HG02973 (cell line): ENCODE data around the gene STX4.

ENCODE experiments used
- ATAC-seq: cut with Tn5 transposase; IDR thresholded peaks from one replicate; pipeline ENCODE4 v1.9.1; 2021; ENCODE audit warnings: moderate library complexity; ENCODE audit not compliant: unreplicated experiment

The STX4 gene

DNA sequence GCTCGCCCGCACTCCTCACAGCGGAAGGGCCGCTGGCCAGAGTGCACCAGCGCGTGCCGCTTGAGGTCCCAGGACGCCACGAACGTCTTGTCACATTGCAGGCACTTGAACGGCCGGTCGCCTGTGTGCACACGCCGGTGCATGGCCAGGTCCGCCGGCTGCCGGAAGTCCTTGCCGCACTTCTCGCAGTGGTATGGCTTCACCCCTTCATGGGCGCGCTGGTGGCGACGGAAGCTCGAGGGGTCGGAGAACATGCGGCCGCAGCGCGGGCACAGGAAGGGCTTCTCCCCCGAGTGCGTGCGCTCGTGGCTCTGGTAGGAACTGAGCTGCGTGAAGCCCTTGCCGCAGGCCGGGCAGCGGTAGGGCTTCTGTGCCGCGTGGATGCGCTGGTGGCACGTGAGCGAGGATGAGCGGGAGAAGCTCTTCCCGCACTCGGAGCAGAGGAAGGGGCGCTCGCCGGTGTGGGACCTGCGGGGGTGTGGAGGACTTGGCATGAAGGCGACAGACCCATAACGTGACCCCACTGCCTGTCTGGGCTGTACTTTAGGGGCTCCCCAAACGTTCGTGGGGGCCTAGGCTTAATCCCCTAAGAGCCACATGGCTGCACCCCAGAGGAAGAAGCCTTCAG lies 28.6 kb downstream of the STX4 start:
- no peak for ATAC-seq

GRCh38 chr16:31063495-31063842 lies 30.1 kb downstream of the STX4 start:
- no peak for ATAC-seq

DNA sequence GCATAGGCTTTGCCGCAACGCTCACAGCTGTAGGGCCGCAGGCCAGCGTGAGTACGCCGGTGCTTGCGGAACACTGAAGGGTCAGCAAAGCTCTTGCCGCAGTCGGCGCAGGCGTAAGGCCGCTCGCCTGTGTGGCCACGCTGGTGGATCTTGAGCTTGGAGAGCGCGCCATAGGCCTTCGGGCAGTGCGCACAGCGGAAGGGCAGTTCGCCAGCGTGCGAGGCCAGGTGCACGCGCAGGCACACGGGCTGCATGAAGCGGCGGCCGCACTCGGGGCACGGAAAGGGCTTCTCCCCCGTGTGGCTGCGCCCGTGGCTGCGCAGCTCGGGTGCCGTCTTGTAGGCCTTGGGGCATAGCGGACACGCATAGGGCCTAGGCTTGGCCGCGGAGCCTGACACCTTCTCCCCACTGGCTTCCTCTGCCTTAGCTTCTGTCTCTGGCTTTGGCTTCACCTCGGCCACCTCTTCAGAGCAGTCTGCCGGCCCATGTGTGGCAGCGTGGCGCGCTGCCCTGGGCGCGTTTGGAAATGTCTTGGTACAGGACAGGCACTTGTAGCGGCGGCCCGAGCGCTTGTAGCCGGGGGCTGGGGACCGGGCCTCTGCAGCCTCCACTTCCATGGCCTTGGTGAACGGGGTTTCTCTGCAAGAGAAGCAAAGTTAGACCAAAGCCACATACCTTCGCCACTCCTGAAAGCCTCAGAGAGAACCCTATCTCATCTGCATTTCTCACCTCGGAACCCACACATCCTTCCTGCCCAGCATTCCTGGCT lies 30.7 kb downstream of the STX4 start:
- no peak for ATAC-seq

DNA sequence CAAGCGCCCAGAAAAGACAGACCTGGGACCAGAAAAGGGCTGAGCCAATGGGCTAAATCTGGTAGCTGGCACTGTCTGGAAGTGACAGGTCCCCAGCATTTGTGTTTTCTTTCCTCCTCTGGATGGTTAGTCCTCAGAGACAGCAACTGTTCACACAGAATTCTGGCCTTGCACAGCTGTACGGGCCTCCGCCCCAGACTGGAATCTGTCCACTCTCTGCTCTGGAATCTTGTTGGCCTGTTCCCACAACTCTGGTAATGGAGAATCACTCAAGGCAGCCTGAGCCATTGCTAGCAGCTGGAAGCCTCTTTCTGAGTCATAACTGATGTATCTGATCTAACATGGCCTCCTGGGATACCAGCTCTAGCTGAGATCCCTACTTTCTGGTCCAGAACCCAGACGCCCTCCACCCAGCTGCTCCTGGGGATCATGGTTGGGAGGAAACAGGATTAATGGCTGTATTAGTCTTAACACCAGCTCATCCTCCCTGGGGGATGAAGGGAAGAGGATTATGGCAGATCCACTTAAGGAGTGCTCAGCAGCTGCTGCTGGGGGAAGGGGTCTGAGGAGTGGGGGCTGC lies 31.6 kb downstream of the STX4 start:
- ATAC-seq, result no peak

GRCh38 chr16:31067342-31067741 lies 34.0 kb downstream of the STX4 start:
- ATAC-seq, result no peak

- ATAC-seq, result no peak
Measured at GRCh38 chr16:31071861-31072260, 38.5 kb downstream of the STX4 start.

DNA sequence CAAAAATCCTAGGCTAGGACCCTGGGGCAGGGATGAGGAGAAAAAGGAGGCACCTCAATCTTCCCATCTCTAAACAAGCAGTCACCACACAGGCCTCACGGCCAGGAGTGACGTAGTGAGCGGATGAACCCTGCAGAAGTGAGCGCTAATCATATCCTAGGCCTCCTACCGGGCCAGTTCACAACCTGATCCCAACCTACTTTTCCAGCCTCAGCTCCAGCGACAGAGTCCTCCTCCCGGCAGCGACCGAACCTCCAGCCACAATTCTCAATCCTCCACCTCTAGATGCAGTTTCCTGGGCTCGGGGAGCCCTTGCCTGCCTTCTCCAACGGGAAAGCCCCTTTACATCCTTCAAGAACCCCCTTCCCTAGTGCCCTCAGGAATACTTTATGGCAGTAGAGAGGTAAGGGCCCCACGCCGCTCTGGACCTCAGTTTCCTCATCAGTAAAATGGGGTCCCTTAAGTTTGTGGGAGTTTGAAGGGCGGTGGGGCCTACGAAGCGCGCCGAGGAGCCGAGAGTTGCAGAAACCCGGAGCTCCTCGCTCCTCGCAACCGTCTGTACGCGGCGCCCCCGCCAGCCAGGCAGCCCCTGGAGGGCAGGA lies 39.3 kb downstream of the STX4 start:
- ATAC-seq, result no peak

- ATAC-seq, result peak; percentile 45
Measured at GRCh38 chr16:31073142-31073969, 40.0 kb downstream of the STX4 start.

DNA sequence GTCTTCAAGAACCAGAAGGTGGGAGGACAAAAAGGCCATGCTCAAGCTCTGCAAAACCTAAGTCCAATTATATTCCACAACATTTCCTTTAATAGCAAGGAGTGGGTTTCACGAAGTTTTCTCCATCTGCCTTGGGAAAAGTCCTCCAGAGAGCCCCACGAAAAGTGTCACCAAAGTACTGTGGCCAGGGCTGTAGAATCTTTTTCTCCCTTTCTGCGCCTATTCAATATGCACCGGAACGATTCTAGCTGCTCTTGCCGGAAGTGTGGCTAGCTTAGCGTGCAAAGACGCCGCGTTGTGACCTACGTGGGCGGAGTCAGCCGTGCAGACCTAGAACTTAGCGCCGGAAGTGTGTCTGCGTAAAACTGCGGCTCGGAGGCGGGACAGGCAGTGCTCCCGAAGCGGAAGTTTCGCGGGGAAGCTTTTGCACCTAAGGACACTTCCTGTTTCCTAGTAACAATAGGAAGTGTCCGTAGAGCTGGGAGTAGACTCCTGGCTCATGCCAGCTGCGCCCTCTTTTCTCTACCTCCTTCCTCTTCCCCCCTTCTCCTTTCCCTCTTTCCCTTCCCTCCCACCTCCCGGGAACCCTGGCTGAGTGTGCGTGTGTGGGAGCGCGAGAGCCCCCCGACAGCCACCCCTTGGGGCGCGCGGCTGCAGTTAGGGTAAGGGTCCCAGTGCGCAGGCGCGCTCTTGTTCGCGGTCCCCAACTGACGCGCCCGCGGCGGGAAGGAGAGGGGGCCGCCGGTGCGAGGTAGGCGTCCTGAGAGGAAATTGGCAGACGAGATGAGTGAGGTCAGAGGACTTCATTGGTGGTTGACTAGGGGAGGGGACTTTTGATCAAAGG lies 40.8 kb downstream of the STX4 start, which contains the start of the genes ZNF646 and ZNF668:
ZNF646 (plus strand) TSS at position 453 of the 844 bp plus-strand sequence. CDS start 1,903 bp downstream, outside the sequence.
ZNF668 (minus strand) TSS at position 271 of the 844 bp plus-strand sequence. CDS start 9,781 bp downstream, outside the sequence.
- peak; percentile 57 for ATAC-seq

GRCh38 chr16:31074814-31075183 lies 41.4 kb downstream of the STX4 start:
- ATAC-seq, result no peak

- ATAC-seq, result no peak
Measured at GRCh38 chr16:31076319-31076718, 43.0 kb downstream of the STX4 start.

- no peak for ATAC-seq
Measured at GRCh38 chr16:31077024-31077423, 43.7 kb downstream of the STX4 start.

DNA sequence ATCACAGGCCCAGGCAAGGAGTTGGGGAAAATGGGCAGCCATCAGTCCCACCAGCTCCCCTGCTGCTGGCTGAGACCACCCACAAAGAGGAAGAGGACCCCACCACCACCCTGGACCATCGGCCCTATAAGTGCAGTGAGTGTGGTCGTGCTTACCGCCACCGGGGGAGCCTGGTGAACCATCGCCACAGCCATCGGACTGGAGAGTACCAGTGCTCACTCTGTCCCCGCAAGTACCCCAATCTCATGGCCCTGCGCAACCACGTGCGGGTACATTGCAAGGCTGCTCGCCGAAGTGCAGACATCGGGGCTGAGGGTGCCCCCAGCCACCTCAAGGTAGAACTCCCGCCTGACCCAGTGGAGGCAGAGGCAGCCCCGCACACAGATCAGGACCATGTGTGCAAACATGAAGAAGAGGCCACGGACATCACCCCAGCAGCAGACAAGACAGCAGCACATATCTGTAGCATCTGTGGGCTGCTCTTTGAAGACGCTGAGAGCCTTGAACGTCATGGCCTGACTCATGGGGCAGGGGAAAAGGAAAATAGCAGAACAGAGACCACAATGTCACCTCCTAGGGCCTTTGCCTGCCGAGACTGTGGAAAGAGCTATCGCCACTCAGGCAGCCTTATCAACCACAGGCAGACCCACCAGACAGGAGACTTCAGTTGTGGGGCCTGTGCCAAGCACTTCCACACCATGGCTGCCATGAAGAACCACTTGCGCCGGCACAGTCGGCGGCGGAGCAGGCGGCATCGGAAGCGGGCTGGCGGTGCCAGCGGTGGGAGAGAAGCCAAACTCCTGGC lies 44.4 kb downstream of the STX4 start:
- ATAC-seq, result no peak

DNA sequence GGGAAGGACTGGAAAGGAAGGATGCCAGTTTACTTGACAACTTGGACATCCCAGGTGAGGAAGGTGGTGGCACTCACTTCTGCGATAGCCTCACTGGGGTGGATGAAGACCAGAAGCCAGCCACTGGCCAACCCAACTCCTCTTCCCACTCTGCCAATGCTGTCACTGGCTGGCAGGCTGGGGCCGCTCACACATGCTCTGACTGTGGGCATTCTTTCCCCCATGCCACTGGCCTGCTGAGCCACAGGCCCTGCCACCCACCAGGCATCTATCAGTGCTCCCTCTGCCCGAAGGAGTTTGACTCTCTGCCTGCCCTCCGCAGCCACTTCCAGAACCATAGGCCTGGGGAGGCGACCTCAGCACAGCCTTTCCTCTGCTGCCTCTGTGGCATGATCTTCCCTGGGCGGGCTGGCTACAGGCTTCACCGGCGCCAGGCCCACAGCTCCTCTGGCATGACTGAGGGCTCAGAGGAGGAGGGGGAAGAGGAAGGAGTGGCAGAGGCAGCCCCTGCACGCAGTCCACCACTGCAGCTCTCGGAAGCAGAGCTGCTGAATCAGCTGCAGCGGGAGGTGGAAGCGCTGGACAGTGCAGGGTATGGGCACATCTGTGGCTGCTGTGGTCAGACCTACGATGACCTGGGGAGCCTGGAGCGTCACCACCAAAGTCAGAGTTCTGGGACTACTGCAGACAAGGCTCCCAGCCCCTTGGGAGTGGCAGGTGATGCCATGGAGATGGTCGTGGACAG lies 45.4 kb downstream of the STX4 start:
- no peak for ATAC-seq

GRCh38 chr16:31079342-31079944 lies 46.1 kb downstream of the STX4 start:
- no peak for ATAC-seq

DNA sequence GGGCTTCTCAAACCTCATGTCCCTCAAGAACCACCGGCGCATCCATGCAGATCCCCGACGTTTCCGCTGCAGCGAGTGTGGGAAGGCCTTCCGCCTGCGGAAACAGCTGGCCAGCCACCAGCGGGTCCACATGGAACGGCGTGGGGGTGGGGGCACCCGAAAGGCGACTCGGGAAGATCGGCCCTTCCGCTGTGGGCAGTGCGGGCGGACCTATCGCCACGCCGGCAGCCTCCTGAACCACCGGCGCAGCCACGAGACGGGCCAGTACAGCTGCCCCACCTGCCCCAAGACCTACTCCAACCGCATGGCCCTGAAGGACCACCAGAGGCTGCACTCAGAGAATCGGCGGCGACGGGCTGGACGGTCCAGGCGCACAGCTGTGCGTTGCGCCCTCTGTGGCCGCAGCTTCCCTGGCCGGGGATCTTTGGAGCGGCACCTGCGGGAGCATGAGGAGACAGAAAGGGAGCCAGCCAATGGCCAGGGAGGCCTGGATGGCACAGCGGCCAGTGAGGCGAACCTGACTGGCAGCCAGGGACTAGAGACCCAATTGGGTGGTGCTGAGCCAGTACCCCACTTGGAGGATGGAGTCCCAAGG lies 46.8 kb downstream of the STX4 start:
- ATAC-seq, result no peak

- no peak for ATAC-seq
Measured at GRCh38 chr16:31080756-31081419, 47.5 kb downstream of the STX4 start.
